LNCaP clone FGC (cell line): ENCODE data around the gene MDN1.

ENCODE experiments used
- DNase-seq: peaks from one replicate; pipeline ENCODE4 v3.0.0-alpha.2; 2011; ENCODE audit warnings: low read depth
- H3K4me3 ChIP-seq: 2 replicates; pipeline ENCODE4 v1.5.1; 2011; ENCODE audit warnings: mild to moderate bottlenecking, low read depth, low read length, control low read depth
- CTCF ChIP-seq: IDR thresholded peaks from 2 replicates; pipeline ENCODE4 v1.5.1; 2012; ENCODE audit warnings: mild to moderate bottlenecking; ENCODE audit not compliant: control insufficient read depth, insufficient read depth; ENCODE audit errors: extremely low read depth

MDN1 gene

GRCh38 chr6:89819336-89820130 is at the start of gene MDN1:
TSS of gene MDN1 (minus strand) at chr6:89819794. CDS start at chr6:89819607, 187 bp downstream.
- peak within 1 kb of the TSS; percentile 74 for H3K4me3 ChIP-seq
- no peak for TF ChIP-seq CTCF
- DNase-seq: peak; percentile 66

GRCh38 chr6:89866024-89866678 is 46.6 kb upstream of the MDN1 start:
- DNase-seq: no peak
- no peak for TF ChIP-seq CTCF

GRCh38 chr6:89862698-89863097 is 43.1 kb upstream of the MDN1 start:
- no peak for TF ChIP-seq CTCF
- H3K4me3 ChIP-seq: no peak overlapping the region
- DNase-seq: no peak

More at GRCh38 chr6:89866024-89866678, 46.6 kb upstream of the MDN1 start:
- H3K4me3 ChIP-seq: no peak overlapping the region

- DNase-seq: no peak
- TF ChIP-seq CTCF: no peak
- no peak overlapping the region for H3K4me3 ChIP-seq
Observed at GRCh38 chr6:89862273-89862672, 42.7 kb upstream of the MDN1 start.

GRCh38 chr6:89859744-89860143 is 40.1 kb upstream of the MDN1 start:
- no peak for TF ChIP-seq CTCF
- no peak for DNase-seq
- no peak overlapping the region for H3K4me3 ChIP-seq

GRCh38 chr6:89858041-89858440 is 38.4 kb upstream of the MDN1 start:
- DNase-seq: no peak
- no peak overlapping the region for H3K4me3 ChIP-seq
- no peak for TF ChIP-seq CTCF
